ENCODE measurements around the gene RFX3. TPM values are rescaled to one million over a fixed set of nuclear protein-coding genes. Genes with fewer than 3 reads are reported as not detected.

RFX3 gene
- total RNA-seq, 2 donors from 2014 or later, result 2.2 to 2.7 TPM

- TF ChIP-seq CTCF (IDR thresholded peaks at IDR 0.05), result no peak
- Histone ChIP-seq H3K9me3 (no peaks in the 10 kb centered on the region), H3K4me1 (no peaks in the 10 kb centered on the region), H3K4me3 (no peak overlapping the region), H3K27ac (no peak overlapping the region), H3K27me3 (no peaks in the 10 kb centered on the region), H3K36me3 (no peaks in the 10 kb centered on the region)
- DNase-seq (ENCODE audit: low spot score), result no peak
Measured at GRCh38 chr9:3238236-3238635, 287.6 kb downstream of the RFX3 start.

GRCh38 chr9:3237121-3237520, 288.7 kb downstream of the RFX3 start:
- H3K4me3 ChIP-seq, result no peak overlapping the region
- no peak for DNase-seq (ENCODE audit: low spot score)
- H3K27ac ChIP-seq, result no peak overlapping the region
- H3K4me1 ChIP-seq, result no peaks in the 10 kb centered on the region
- no peak for TF ChIP-seq CTCF (IDR thresholded peaks at IDR 0.05)
- no peaks in the 10 kb centered on the region for H3K27me3 ChIP-seq
- no peaks in the 10 kb centered on the region for H3K36me3 ChIP-seq
- no peaks in the 10 kb centered on the region for H3K9me3 ChIP-seq

- no peak for DNase-seq (ENCODE audit: low spot score)
- Histone ChIP-seq H3K4me3 (no peak overlapping the region), H3K27me3 (no peaks in the 10 kb centered on the region), H3K4me1 (no peaks in the 10 kb centered on the region), H3K27ac (no peak overlapping the region), H3K36me3 (no peaks in the 10 kb centered on the region), H3K9me3 (no peaks in the 10 kb centered on the region)
- TF ChIP-seq CTCF (IDR thresholded peaks at IDR 0.05), result no peak
Measured at GRCh38 chr9:3235497-3235896, 290.3 kb downstream of the RFX3 start.

GRCh38 chr9:3224931-3225330, 300.9 kb downstream of the RFX3 start:
- no peak overlapping the region for H3K4me3 ChIP-seq
- TF ChIP-seq CTCF (IDR thresholded peaks at IDR 0.05), result no peak
- no peak overlapping the region for H3K27ac ChIP-seq
- no peaks in the 10 kb centered on the region for H3K36me3 ChIP-seq
- H3K4me1 ChIP-seq, result no peaks in the 10 kb centered on the region
- DNase-seq (ENCODE audit: low spot score), result no peak
- no peaks in the 10 kb centered on the region for H3K27me3 ChIP-seq
- H3K9me3 ChIP-seq, result no peaks in the 10 kb centered on the region

GRCh38 chr9:3215658-3216057, 310.1 kb downstream of the RFX3 start:
- TF ChIP-seq CTCF (IDR thresholded peaks at IDR 0.05), result no peak
- Histone ChIP-seq H3K27me3 (no peaks in the 10 kb centered on the region), H3K36me3 (no peaks in the 10 kb centered on the region), H3K4me1 (no peaks in the 10 kb centered on the region), H3K9me3 (no peaks in the 10 kb centered on the region), H3K27ac (no peak overlapping the region), H3K4me3 (no peak overlapping the region)
- DNase-seq (ENCODE audit: low spot score), result no peak

GRCh38 chr9:3214741-3215140, 311.1 kb downstream of the RFX3 start:
- TF ChIP-seq CTCF (IDR thresholded peaks at IDR 0.05), result no peak
- Histone ChIP-seq H3K4me3 (no peak overlapping the region), H3K4me1 (no peaks in the 10 kb centered on the region), H3K27ac (no peak overlapping the region), H3K9me3 (no peaks in the 10 kb centered on the region), H3K27me3 (no peaks in the 10 kb centered on the region), H3K36me3 (no peaks in the 10 kb centered on the region)
- no peak for DNase-seq (ENCODE audit: low spot score)
